Stomach smooth muscle (tissue), 2 donors: ENCODE measurements around the gene LGALS9.
A peak's percentile ranks its signal among the peaks of the same experiment; 100 is the strongest.

Experiments used
- H3K27ac ChIP-seq: one replicate; pipeline ENCODE4 v1.7.0; 2013; ENCODE audit warnings: mild to moderate bottlenecking, low read length, inconsistent platforms
- H3K27me3 ChIP-seq, 2 donors: one replicate each; pipeline ENCODE4 v1.7.0; 2013; ENCODE audit warnings: low read length in 2 of 2; ENCODE audit not compliant: insufficient read depth in 2 of 2, control insufficient read depth in 1 of 2
- H3K36me3 ChIP-seq, 2 donors: one replicate each; pipeline ENCODE4 v1.7.0; 2013; ENCODE audit warnings: low read length in 2 of 2; ENCODE audit not compliant: control insufficient read depth in 2 of 2, insufficient read depth in 2 of 2
- H3K4me1 ChIP-seq: one replicate; pipeline ENCODE4 v1.7.0; 2013; ENCODE audit warnings: low read length; ENCODE audit not compliant: control insufficient read depth, insufficient read depth
- H3K4me3 ChIP-seq, 2 donors: one replicate each; pipeline ENCODE4 v1.7.0; 2013; ENCODE audit warnings: low read length in 2 of 2
- H3K9ac ChIP-seq, 2 donors: one replicate each; pipeline ENCODE4 v1.7.0; 2013; ENCODE audit warnings: low read length in 2 of 2, mild to moderate bottlenecking in 1 of 2
- H3K9me3 ChIP-seq, 2 donors: one replicate each; pipeline ENCODE4 v1.7.0; 2013; ENCODE audit warnings: low read length in 2 of 2; ENCODE audit not compliant: control insufficient read depth in 2 of 2
- donor health status: healthy.
- donor health status: Pancreatic carcinoma.

LGALS9 gene

GRCh38 chr17:27603421-27603770 lies 27.6 kb upstream of the LGALS9 start:
- Histone ChIP-seq H3K4me3 (no peak overlapping the region), H3K4me1 (peaks cover 5% of the 10 kb centered on the region), H3K9me3 (no peaks in the 10 kb centered on the region), H3K27ac (no peak overlapping the region), H3K36me3 (peaks cover 16 to 33% of the 10 kb centered on the region in 2 donors), H3K27me3 (no peaks in the 10 kb centered on the region), H3K9ac (no peak overlapping the region)

DNA sequence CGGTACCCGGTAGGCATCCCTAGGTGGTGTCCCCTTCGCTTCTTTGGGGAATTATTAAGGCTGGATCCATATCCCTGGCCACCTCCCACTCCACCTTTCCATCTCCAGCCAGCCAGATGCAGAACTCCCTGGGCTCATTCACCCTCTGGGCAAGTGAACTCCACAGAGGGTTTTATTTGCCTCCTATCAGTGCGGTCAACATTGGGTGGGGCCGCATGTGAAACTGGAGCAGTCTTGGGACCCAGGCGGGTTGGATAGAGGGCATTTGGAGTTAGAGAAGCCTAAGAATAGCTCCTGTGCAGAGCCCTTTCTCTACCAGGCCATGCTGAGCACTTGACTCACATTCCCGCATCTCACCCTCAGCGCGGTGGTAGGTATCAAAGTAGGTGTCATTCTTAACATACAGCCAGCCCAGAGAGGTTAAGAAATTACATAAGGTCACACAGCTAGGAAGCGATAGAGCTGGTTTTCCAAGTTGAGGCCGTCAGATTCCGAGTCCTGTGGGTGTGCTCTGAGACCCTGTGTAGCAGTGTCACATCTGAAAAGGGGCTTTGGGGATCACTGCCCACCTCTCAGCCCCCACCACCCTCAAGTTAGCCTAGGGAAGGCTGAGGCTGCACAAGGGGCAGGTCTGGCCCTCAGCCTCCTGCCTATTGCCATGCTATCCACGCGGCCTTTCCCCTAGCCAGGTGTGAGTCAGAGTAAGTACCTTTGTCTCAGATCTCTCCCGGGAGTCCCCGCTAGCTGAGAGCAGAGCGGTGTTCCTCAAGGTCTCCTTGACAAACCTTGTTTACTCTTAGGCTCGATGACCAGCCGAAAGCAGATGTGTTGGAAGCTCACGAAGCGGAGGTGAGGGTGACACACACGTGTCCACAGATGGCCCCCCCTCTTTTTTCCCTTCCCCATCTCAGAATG lies 26.9 kb upstream of the LGALS9 start:
- H3K27ac ChIP-seq: no peak overlapping the region
- peaks cover 5% of the 10 kb centered on the region for H3K4me1 ChIP-seq
- no peak overlapping the region for H3K4me3 ChIP-seq
- H3K27me3 ChIP-seq: no peaks in the 10 kb centered on the region
- no peak overlapping the region for H3K9ac ChIP-seq
- no peaks in the 10 kb centered on the region for H3K9me3 ChIP-seq
- peaks cover 22 to 38% of the 10 kb centered on the region in 2 donors for H3K36me3 ChIP-seq

GRCh38 chr17:27605409-27605808 lies 25.6 kb upstream of the LGALS9 start:
- Histone ChIP-seq H3K36me3 (peaks cover 27 to 43% of the 10 kb centered on the region in 2 donors), H3K4me1 (peaks cover 5% of the 10 kb centered on the region)

GRCh38 chr17:27607521-27608091 lies 23.4 kb upstream of the LGALS9 start:
- no peak overlapping the region for H3K4me3 ChIP-seq

More at GRCh38 chr17:27605409-27605808, 25.6 kb upstream of the LGALS9 start:
- H3K4me3 ChIP-seq: no peak overlapping the region
- no peaks in the 10 kb centered on the region for H3K27me3 ChIP-seq
- no peaks in the 10 kb centered on the region for H3K9me3 ChIP-seq
- H3K27ac ChIP-seq: no peak overlapping the region
- no peak overlapping the region for H3K9ac ChIP-seq

DNA sequence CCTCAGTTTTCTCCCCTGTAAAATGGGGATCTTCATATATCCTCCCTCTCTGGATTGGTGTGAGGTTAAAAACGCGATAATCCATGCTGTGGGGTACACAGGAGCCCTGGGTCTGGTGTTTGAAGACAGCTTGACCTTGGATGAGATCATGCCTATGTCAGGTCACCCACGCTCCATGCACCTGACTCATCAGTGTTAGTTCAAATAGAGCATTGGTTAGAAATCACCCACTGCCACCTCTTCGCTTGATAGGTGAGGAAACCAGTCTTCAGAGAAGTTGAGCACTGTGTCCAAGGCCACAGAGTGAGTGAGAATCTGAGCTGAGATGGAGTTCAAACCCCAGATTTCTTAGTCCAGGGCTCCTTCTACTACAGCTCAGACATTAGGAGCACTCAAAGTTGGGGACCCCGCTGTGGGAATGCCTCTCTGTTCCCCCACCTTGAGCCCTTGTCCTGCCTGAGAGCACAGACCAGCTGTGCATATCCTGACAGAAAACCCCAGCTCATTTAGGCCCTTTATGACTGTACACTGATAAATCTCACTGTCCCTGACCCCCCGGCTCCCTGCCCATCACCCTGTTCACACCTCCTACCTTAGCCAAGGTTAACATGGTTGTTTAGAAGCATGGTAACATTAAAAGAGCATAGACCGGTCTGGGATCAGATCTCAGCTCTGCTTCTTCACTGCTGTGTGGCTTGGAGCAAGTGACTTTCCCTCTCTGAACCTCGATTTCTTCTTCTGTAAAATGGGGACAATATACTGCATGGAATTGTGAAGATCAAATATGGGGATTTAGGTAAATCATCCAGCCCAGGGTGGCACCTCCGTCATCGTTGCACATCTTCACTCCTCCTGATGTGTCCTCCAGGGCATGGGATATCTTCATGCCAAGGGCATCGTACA lies 22.4 kb upstream of the LGALS9 start:
- Histone ChIP-seq H3K9me3 (no peaks in the 10 kb centered on the region), H3K36me3 (peaks cover 27 to 48% of the 10 kb centered on the region in 2 donors), H3K4me3 (no peak overlapping the region), H3K27me3 (no peaks in the 10 kb centered on the region), H3K4me1 (peaks cover 2% of the 10 kb centered on the region), H3K27ac (no peak overlapping the region), H3K9ac (no peak overlapping the region)

More at GRCh38 chr17:27607521-27608091, 23.4 kb upstream of the LGALS9 start:
- Histone ChIP-seq H3K27me3 (no peaks in the 10 kb centered on the region), H3K36me3 (peaks cover 27 to 45% of the 10 kb centered on the region in 2 donors), H3K9me3 (no peaks in the 10 kb centered on the region), H3K9ac (no peak overlapping the region), H3K4me1 (peaks cover 2% of the 10 kb centered on the region), H3K27ac (no peak overlapping the region)

DNA sequence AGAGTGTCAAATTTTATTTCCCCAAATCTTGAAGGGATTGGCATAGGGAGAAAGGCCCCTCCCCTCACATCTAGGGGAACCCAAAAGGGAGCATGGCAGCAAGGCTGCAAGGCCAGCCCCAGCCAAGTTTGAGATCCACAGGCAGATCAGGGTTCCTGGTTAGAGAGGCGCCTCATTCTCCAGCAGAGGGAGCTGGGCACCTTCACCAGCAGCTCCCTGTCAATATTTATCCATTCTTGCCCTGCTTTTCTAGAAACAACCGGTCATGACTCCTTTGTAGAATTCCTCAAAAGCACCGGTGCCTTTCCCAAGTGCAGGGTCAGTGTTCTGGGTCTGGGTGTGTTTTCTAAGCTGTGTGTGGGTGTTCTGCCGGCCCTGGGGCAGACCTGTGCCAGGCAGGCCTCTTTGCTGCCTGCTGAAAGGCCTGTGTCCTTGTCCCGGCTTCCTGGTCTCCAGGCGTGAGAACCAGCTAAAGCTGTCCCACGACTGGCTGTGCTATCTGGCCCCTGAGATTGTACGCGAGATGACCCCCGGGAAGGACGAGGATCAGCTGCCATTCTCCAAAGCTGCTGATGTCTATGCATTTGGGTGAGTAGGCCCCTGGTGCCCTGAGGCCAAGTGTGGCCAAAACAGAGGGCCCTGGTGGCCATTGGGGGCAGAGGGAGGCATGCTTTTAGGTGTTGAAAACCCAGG lies 21.2 kb upstream of the LGALS9 start:
- Histone ChIP-seq H3K36me3 (peaks cover 22 to 42% of the 10 kb centered on the region in 2 donors), H3K4me1 (peaks cover 2% of the 10 kb centered on the region), H3K9ac (no peak overlapping the region), H3K9me3 (no peaks in the 10 kb centered on the region), H3K4me3 (no peak overlapping the region), H3K27me3 (no peaks in the 10 kb centered on the region), H3K27ac (no peak overlapping the region)

DNA sequence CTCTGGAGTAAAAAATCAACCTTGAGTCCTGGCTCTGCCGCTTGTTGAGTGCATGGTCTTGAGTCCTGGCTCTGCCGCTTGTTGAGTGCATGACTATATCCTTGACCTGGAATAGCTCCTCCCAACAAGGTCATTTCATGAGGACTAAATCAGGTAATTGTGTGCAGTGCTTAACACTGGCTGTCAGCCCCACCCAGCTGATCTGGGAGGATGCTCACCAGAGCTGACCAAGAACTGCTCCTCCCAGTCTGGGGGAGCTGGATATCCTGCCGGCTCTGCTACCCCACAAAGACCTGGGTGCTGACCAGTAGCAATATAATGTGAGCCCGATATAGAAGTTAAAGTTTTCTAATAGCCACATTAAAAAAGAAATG lies 20.7 kb upstream of the LGALS9 start:
- no peak overlapping the region for H3K4me3 ChIP-seq

GRCh38 chr17:27612160-27612770 lies 18.7 kb upstream of the LGALS9 start:
- Histone ChIP-seq H3K9me3 (no peaks in the 10 kb centered on the region), H3K4me3 (no peak overlapping the region), H3K4me1 (peaks cover 2% of the 10 kb centered on the region), H3K36me3 (peaks cover 25 to 41% of the 10 kb centered on the region in 2 donors), H3K9ac (peak overlapping the region in 1 of 2 donors; percentile 5), H3K27me3 (no peaks in the 10 kb centered on the region), H3K27ac (no peak overlapping the region)

More for the DNA sequence above, 20.7 kb upstream of the LGALS9 start:
- Histone ChIP-seq H3K36me3 (peaks cover 22 to 41% of the 10 kb centered on the region in 2 donors), H3K27ac (no peak overlapping the region), H3K4me1 (peaks cover 2% of the 10 kb centered on the region), H3K27me3 (no peaks in the 10 kb centered on the region), H3K9ac (no peak overlapping the region), H3K9me3 (no peaks in the 10 kb centered on the region)

- H3K27ac ChIP-seq: no peak overlapping the region
- H3K4me1 ChIP-seq: peaks cover 2% of the 10 kb centered on the region
- no peaks in the 10 kb centered on the region for H3K9me3 ChIP-seq
- H3K36me3 ChIP-seq: peaks cover 32 to 41% of the 10 kb centered on the region in 2 donors
- H3K9ac ChIP-seq: no peak overlapping the region
- H3K4me3 ChIP-seq: no peak overlapping the region
- H3K27me3 ChIP-seq: no peaks in the 10 kb centered on the region
Measured at GRCh38 chr17:27613433-27613832, 17.6 kb upstream of the LGALS9 start.

GRCh38 chr17:27615121-27615520 lies 15.9 kb upstream of the LGALS9 start:
- Histone ChIP-seq H3K9ac (no peak overlapping the region), H3K4me1 (peaks cover 2% of the 10 kb centered on the region), H3K9me3 (no peaks in the 10 kb centered on the region), H3K36me3 (peaks cover 25 to 35% of the 10 kb centered on the region in 2 donors), H3K27me3 (no peaks in the 10 kb centered on the region), H3K4me3 (no peak overlapping the region), H3K27ac (no peak overlapping the region)
